Colonic mucosa (tissue), 4 donors: ENCODE results near the gene OR2S2. TPM values are rescaled to one million over a fixed set of nuclear protein-coding genes. Genes with fewer than 3 reads are reported as not detected.
"Not testable (repeated sequence)": the region's sequence is repeated elsewhere in the genome, so short reads cannot be mapped to it uniquely, and the experiment has no call there.

ENCODE experiments used
- DNase-seq: peaks from one replicate; pipeline ENCODE4 v3.0.0-alpha.2; 2020
- H3K27ac ChIP-seq: fragments of 200-600 bp; one replicate; pipeline ENCODE4 v1.8.0; 2021
- H3K27me3 ChIP-seq: fragments of 200-600 bp; one replicate; pipeline ENCODE4 v1.8.0; 2021
- H3K36me3 ChIP-seq: fragments of 200-600 bp; one replicate; pipeline ENCODE4 v1.8.0; 2021
- H3K4me1 ChIP-seq: fragments of 200-600 bp; one replicate; pipeline ENCODE4 v1.8.0; 2021; ENCODE audit warnings: mild to moderate bottlenecking
- H3K4me3 ChIP-seq: fragments of 200-600 bp; one replicate; pipeline ENCODE4 v1.8.0; 2021
- H3K9ac ChIP-seq, 2 donors: one replicate each; pipeline ENCODE4 v1.7.0; 2013; ENCODE audit warnings: control low read depth in 2 of 2, low read depth in 2 of 2, low read length in 2 of 2
- H3K9me3 ChIP-seq: fragments of 200-600 bp; one replicate; pipeline ENCODE4 v1.8.0; 2021
- CTCF ChIP-seq: fragments of 200-600 bp; IDR thresholded peaks from one replicate; pipeline ENCODE4 v1.8.0; 2022; ENCODE audit warnings: antibody characterized with exemption, mild to moderate bottlenecking
- intact Hi-C: fragments of 100-400 bp; cut with DNase I; formaldehyde crosslinking; loops from one replicate; pipeline ENCODE4 v1.14.1; 2022
- total RNA-seq, 2 donors: library from RNA; stranded (reverse); fragmentation: NEBNext Ultra II Directional in 1 of 2; extraction: Animal tissue kit (Norgen Biotek cat#: 25700) in 1 of 2; gene quantifications; one replicate each; pipeline ENCODE4 v1.2.1, GENCODE V29; 2021
- donor health status: healthy.
- donor health status: DM: no; HTN: no; CAD: no.
- donor health status: DM: no; HTN: no; CAD: no.

OR2S2 gene
- total RNA-seq, 2 donors from 2014 or later: not detected

GRCh38 chr9:35935755-35936509 is 22.0 kb downstream of the OR2S2 start:
- no peaks in the 10 kb centered on the region for H3K36me3 ChIP-seq
- H3K9ac ChIP-seq: no peak overlapping the region
- no peak overlapping the region for H3K4me3 ChIP-seq
- no peaks in the 10 kb centered on the region for H3K27me3 ChIP-seq
- no peak for DNase-seq
- no peak overlapping the region for H3K27ac ChIP-seq
- H3K4me1 ChIP-seq: no peaks in the 10 kb centered on the region
- H3K9me3 ChIP-seq: no peaks in the 10 kb centered on the region
- intact Hi-C loops: no loop called here
- no peak for TF ChIP-seq CTCF

- Histone ChIP-seq H3K9me3 (no peaks in the 10 kb centered on the region), H3K27ac (no peak overlapping the region), H3K27me3 (no peaks in the 10 kb centered on the region), H3K9ac (no peak overlapping the region), H3K36me3 (no peaks in the 10 kb centered on the region), H3K4me1 (no peaks in the 10 kb centered on the region), H3K4me3 (no peak overlapping the region)
- no peak for DNase-seq
- TF ChIP-seq CTCF: no peak
- intact Hi-C loops: no loop called here
Observed at GRCh38 chr9:35935261-35935660, 22.7 kb downstream of the OR2S2 start.

GRCh38 chr9:35934069-35934468 is 23.9 kb downstream of the OR2S2 start:
- H3K27me3 ChIP-seq, H3K36me3 ChIP-seq, H3K4me3 ChIP-seq, DNase-seq, intact Hi-C loops, H3K9me3 ChIP-seq, H3K9ac ChIP-seq, H3K27ac ChIP-seq, H3K4me1 ChIP-seq: not testable (repeated sequence)

GRCh38 chr9:35933550-35934067 is 24.3 kb downstream of the OR2S2 start:
- H3K9me3 ChIP-seq: no peaks in the 10 kb centered on the region
- no peak overlapping the region for H3K27ac ChIP-seq
- no peak overlapping the region for H3K9ac ChIP-seq
- no peaks in the 10 kb centered on the region for H3K4me1 ChIP-seq
- no peak overlapping the region for H3K4me3 ChIP-seq
- intact Hi-C loops: no loop called here
- no peaks in the 10 kb centered on the region for H3K27me3 ChIP-seq
- DNase-seq: no peak
- H3K36me3 ChIP-seq: no peaks in the 10 kb centered on the region
- no peak for TF ChIP-seq CTCF

GRCh38 chr9:35932735-35933134 is 25.2 kb downstream of the OR2S2 start:
- no peaks in the 10 kb centered on the region for H3K36me3 ChIP-seq
- no peaks in the 10 kb centered on the region for H3K4me1 ChIP-seq
- intact Hi-C loops: no loop called here
- H3K27ac ChIP-seq: no peak overlapping the region
- no peak overlapping the region for H3K9ac ChIP-seq
- H3K4me3 ChIP-seq: no peak overlapping the region
- TF ChIP-seq CTCF: no peak
- no peaks in the 10 kb centered on the region for H3K27me3 ChIP-seq
- no peaks in the 10 kb centered on the region for H3K9me3 ChIP-seq
- DNase-seq: no peak

GRCh38 chr9:35930989-35931388 is 27.0 kb downstream of the OR2S2 start:
- Histone ChIP-seq H3K27ac (no peak overlapping the region), H3K4me1 (no peaks in the 10 kb centered on the region), H3K36me3 (no peaks in the 10 kb centered on the region), H3K9ac (no peak overlapping the region), H3K9me3 (no peaks in the 10 kb centered on the region), H3K27me3 (no peaks in the 10 kb centered on the region), H3K4me3 (no peak overlapping the region)
- DNase-seq: no peak
- intact Hi-C loops: no loop called here
- TF ChIP-seq CTCF: no peak
